ENCODE measurements around the gene XRRA1.

GRCh38 chr11:74818283-74818946 is 130.5 kb downstream of the XRRA1 start:
- TF ChIP-seq CTCF (IDR thresholded peaks at IDR 0.05) (no peak), POLR2A (IDR thresholded peaks at IDR 0.05) (no peak), EP300 (IDR thresholded peaks at IDR 0.05) (no peak)

All from ovary (tissue), 3 donors.